Activated naive CD4-positive, alpha-beta T cell treated with anti-CD3 and anti-CD28 coated beads, Interleukin-2, amount 10 ng/mL, durations not matched to agents 7 days and 5 days (primary cell): ENCODE results near the gene FARP2.
"Not testable (repeated sequence)": the region's sequence is repeated elsewhere in the genome, so short reads cannot be mapped to it uniquely, and the experiment has no call there.

Source experiments
- CTCF ChIA-PET: fragments of 350-600 bp; sonication (Branson Sonifier 250); formaldehyde crosslinking; loops from one replicate; lab custom pipeline; 2021; ENCODE audit warnings: antibody characterized with exemption; lab: Charles Lee
- DNase-seq: peaks from one replicate; pipeline ENCODE4 v3.0.0-alpha.2; 2020
- H3K27ac Mint-ChIP-seq: one replicate; pipeline ENCODE4 v1.8.0; 2021; ENCODE audit warnings: mild to moderate bottlenecking, moderate library complexity, mixed read lengths
- H3K27me3 Mint-ChIP-seq: one replicate; pipeline ENCODE4 v1.8.0; 2021; ENCODE audit warnings: mild to moderate bottlenecking, mixed read lengths
- H3K36me3 Mint-ChIP-seq: one replicate; pipeline ENCODE4 v1.8.0; 2021; ENCODE audit warnings: mixed read lengths
- H3K4me1 Mint-ChIP-seq: one replicate; pipeline ENCODE4 v1.8.0; 2021; ENCODE audit warnings: mixed read lengths
- H3K4me3 Mint-ChIP-seq: one replicate; pipeline ENCODE4 v1.8.0; 2021; ENCODE audit warnings: mild to moderate bottlenecking, moderate library complexity, mixed read lengths
- H3K9me3 Mint-ChIP-seq: one replicate; pipeline ENCODE4 v1.8.0; 2021; ENCODE audit warnings: mixed read lengths

The FARP2 gene

GRCh38 chr2:241505086-241505780 lies 149.1 kb downstream of the FARP2 start:
- Mint-ChIP-seq H3K36me3 (peaks cover 6% of the 10 kb centered on the region), H3K27me3 (no peaks in the 10 kb centered on the region), H3K4me3 (no peak overlapping the region), H3K27ac (peak overlapping the region; percentile 58), H3K4me1 (peaks cover 25% of the 10 kb centered on the region), H3K9me3 (no peaks in the 10 kb centered on the region)
- DNase-seq = no peak
- CTCF ChIA-PET = no interaction called here

GRCh38 chr2:241505781-241506201 lies 149.7 kb downstream of the FARP2 start:
- no peak for DNase-seq
- Mint-ChIP-seq H3K36me3 (peaks cover 6% of the 10 kb centered on the region), H3K4me3 (no peak overlapping the region), H3K27ac (no peak overlapping the region), H3K4me1 (peaks cover 26% of the 10 kb centered on the region), H3K9me3 (no peaks in the 10 kb centered on the region), H3K27me3 (peaks cover 3% of the 10 kb centered on the region)
- CTCF ChIA-PET = interaction anchor here (0.7 kb wide), 1 partner anchor 248 kb away, joined by 3 read pairs; no protein-coding TSS in a partner anchor

- not testable (repeated sequence) for H3K27ac Mint-ChIP-seq, DNase-seq, H3K36me3 Mint-ChIP-seq, H3K9me3 Mint-ChIP-seq, H3K27me3 Mint-ChIP-seq
- peak overlapping the region; percentile 78 for H3K4me3 Mint-ChIP-seq
- peaks cover 26% of the 10 kb centered on the region for H3K4me1 Mint-ChIP-seq
- CTCF ChIA-PET = interaction anchor here (0.7 kb wide), 1 partner anchor 249 kb away, joined by 3 read pairs; no protein-coding TSS in a partner anchor
Observed at GRCh38 chr2:241506317-241506716, 150.2 kb downstream of the FARP2 start.

- no peak for DNase-seq
- peak overlapping the region; percentile 78 for H3K4me3 Mint-ChIP-seq
- CTCF ChIA-PET = no interaction called here
- peaks cover 26% of the 10 kb centered on the region for H3K4me1 Mint-ChIP-seq
- no peak overlapping the region for H3K27ac Mint-ChIP-seq
- H3K36me3 Mint-ChIP-seq = peaks cover 6% of the 10 kb centered on the region
- H3K27me3 Mint-ChIP-seq = peaks cover 13% of the 10 kb centered on the region
- H3K9me3 Mint-ChIP-seq = no peaks in the 10 kb centered on the region
Observed at GRCh38 chr2:241506793-241507429, 150.8 kb downstream of the FARP2 start.

GRCh38 chr2:241507430-241508239 lies 151.6 kb downstream of the FARP2 start:
- H3K4me1 Mint-ChIP-seq = peaks cover 26% of the 10 kb centered on the region
- peak overlapping the region; percentile 45 for H3K27ac Mint-ChIP-seq
- CTCF ChIA-PET = no interaction called here
- peaks cover 13% of the 10 kb centered on the region for H3K27me3 Mint-ChIP-seq
- peak; percentile 60 for DNase-seq
- H3K36me3 Mint-ChIP-seq = peaks cover 6% of the 10 kb centered on the region
- peak overlapping the region; percentile 78 for H3K4me3 Mint-ChIP-seq
- H3K9me3 Mint-ChIP-seq = no peaks in the 10 kb centered on the region

- peak; percentile 98 for DNase-seq
- CTCF ChIA-PET = no interaction called here
- H3K4me3 Mint-ChIP-seq = peak within 1 kb of the TSS; percentile 78
Observed at GRCh38 chr2:241508240-241509154, 152.4 kb downstream of the FARP2 start, which contains the start of gene STK25. Gene STK25, minus strand, starts transcription at chr2:241508584. Its CDS starts 549 bp downstream, at chr2:241508035.

GRCh38 chr2:241509155-241509784 lies 153.2 kb downstream of the FARP2 start:
- Mint-ChIP-seq H3K4me1 (peaks cover 26% of the 10 kb centered on the region), H3K4me3 (peak overlapping the region; percentile 75), H3K27me3 (peaks cover 18% of the 10 kb centered on the region), H3K27ac (peak overlapping the region; percentile 70), H3K9me3 (no peaks in the 10 kb centered on the region), H3K36me3 (peaks cover 6% of the 10 kb centered on the region)
- CTCF ChIA-PET = no interaction called here
- DNase-seq = no peak

More at GRCh38 chr2:241508240-241509154, 152.4 kb downstream of the FARP2 start, which contains the start of gene STK25:
- Mint-ChIP-seq H3K36me3 (peaks cover 6% of the 10 kb centered on the region), H3K27ac (peak within 1 kb of the TSS; percentile 70), H3K4me1 (peaks cover 26% of the 10 kb centered on the region), H3K9me3 (no peaks in the 10 kb centered on the region), H3K27me3 (peaks cover 18% of the 10 kb centered on the region)

- Mint-ChIP-seq H3K27me3 (peaks cover 24% of the 10 kb centered on the region), H3K4me3 (no peak overlapping the region), H3K27ac (no peak overlapping the region), H3K9me3 (no peaks in the 10 kb centered on the region), H3K36me3 (peaks cover 3% of the 10 kb centered on the region), H3K4me1 (peaks cover 41% of the 10 kb centered on the region)
- no peak for DNase-seq
- CTCF ChIA-PET = no interaction called here
Observed at GRCh38 chr2:241511091-241511741, 155.1 kb downstream of the FARP2 start.

- no peak overlapping the region for H3K4me3 Mint-ChIP-seq
- peaks cover 3% of the 10 kb centered on the region for H3K36me3 Mint-ChIP-seq
- H3K4me1 Mint-ChIP-seq = peaks cover 32% of the 10 kb centered on the region
- H3K27me3 Mint-ChIP-seq = peaks cover 31% of the 10 kb centered on the region
- H3K9me3 Mint-ChIP-seq = peaks cover 8% of the 10 kb centered on the region
- CTCF ChIA-PET = no interaction called here
- H3K27ac Mint-ChIP-seq = no peak overlapping the region
- DNase-seq = no peak
Observed at GRCh38 chr2:241514553-241514952, 158.5 kb downstream of the FARP2 start.

GRCh38 chr2:241514986-241515737 lies 159.1 kb downstream of the FARP2 start:
- H3K9me3 Mint-ChIP-seq = peaks cover 8% of the 10 kb centered on the region
- H3K27me3 Mint-ChIP-seq = peaks cover 37% of the 10 kb centered on the region
- peaks cover 29% of the 10 kb centered on the region for H3K4me1 Mint-ChIP-seq
- H3K4me3 Mint-ChIP-seq = peak overlapping the region; percentile 13
- peaks cover 3% of the 10 kb centered on the region for H3K36me3 Mint-ChIP-seq
- DNase-seq = no peak
- CTCF ChIA-PET = interaction anchor here (1.4 kb wide), 1 partner anchor 438 kb away, joined by 3 read pairs; no protein-coding TSS in a partner anchor
- H3K27ac Mint-ChIP-seq = peak overlapping the region; percentile 90

GRCh38 chr2:241516520-241516965 lies 160.5 kb downstream of the FARP2 start:
- no peak overlapping the region for H3K27ac Mint-ChIP-seq
- peaks cover 3% of the 10 kb centered on the region for H3K36me3 Mint-ChIP-seq
- H3K4me3 Mint-ChIP-seq = no peak overlapping the region
- CTCF ChIA-PET = no interaction called here
- H3K9me3 Mint-ChIP-seq = peaks cover 8% of the 10 kb centered on the region
- no peak for DNase-seq
- peaks cover 31% of the 10 kb centered on the region for H3K4me1 Mint-ChIP-seq
- peaks cover 27% of the 10 kb centered on the region for H3K27me3 Mint-ChIP-seq

GRCh38 chr2:241517297-241517696 lies 161.2 kb downstream of the FARP2 start:
- CTCF ChIA-PET = no interaction called here
- Mint-ChIP-seq H3K36me3 (peaks cover 3% of the 10 kb centered on the region), H3K9me3 (peaks cover 8% of the 10 kb centered on the region), H3K4me3 (no peak overlapping the region), H3K4me1 (peaks cover 31% of the 10 kb centered on the region), H3K27me3 (peaks cover 24% of the 10 kb centered on the region), H3K27ac (no peak overlapping the region)
- no peak for DNase-seq
